ENCODE data around the gene RAB31. TPM values are rescaled to one million over a fixed set of nuclear protein-coding genes. Genes with fewer than 3 reads are reported as not detected.

Gene RAB31
- total RNA-seq, 2 experiments from 2014 or later, result not detected

DNA sequence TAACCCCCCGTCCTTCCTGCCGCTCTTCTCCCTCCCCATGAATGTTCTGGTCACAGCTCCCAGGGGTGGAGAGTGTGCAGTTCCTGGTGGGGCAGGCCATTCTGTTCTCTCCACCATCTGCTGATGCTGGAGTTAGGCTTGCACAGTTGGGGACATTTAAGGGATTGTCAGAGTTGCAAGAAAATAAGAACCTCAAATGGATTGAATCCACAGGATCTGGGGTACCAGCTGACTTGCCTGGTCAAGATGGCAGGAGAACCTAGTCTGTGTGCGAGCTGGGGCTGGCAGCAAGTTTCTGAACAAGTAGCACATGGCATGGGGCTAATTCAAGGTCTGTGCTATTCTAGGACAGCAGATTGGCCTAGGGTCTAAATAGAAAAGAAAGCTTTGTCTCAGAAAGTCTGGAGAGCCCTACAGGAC lies 116.9 kb downstream of the RAB31 start:
- H3K27me3 Mint-ChIP-seq (ENCODE audit: low read depth), result peaks cover 5% of the 10 kb centered on the region
- ATAC-seq (no peak), DNase-seq (no peak)
- H3K4me3 Mint-ChIP-seq, result no peak overlapping the region
- no peak overlapping the region for H3K27ac Mint-ChIP-seq
- no peaks in the 10 kb centered on the region for H3K4me1 Mint-ChIP-seq (ENCODE audit: low read depth)
- no peaks in the 10 kb centered on the region for H3K9me3 Mint-ChIP-seq (ENCODE audit: insufficient read depth)
- POLR2A ChIA-PET, result no interaction called here
- no peaks in the 10 kb centered on the region for H3K36me3 Mint-ChIP-seq (ENCODE audit: low read depth)
- CTCF ChIA-PET, result no interaction called here

DNA sequence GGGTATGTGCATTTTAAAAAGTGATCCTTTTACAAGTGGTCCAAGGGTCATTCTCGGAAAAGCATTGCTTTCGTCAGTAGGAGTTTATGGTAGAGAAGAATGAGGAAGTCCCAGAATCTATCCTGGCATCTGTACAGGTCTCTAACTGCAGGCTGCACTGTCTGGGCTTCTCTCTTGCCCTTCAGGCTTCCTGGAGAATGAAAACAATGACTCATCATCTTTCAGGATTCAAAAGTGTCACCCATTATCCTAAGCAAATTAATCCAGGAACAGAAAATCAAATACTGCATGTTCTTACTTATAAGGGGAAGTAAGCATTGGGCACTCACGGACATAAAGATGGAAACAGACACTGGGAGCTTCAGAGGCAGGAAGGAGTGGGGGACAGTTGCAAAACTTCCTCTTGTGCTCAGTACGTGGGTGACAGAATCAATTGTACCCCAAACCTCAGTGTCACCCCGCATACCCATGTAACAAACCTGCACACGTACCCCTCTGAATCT lies 117.5 kb downstream of the RAB31 start:
- Mint-ChIP-seq H3K9me3 (ENCODE audit: insufficient read depth) (no peaks in the 10 kb centered on the region), H3K4me1 (ENCODE audit: low read depth) (no peaks in the 10 kb centered on the region), H3K4me3 (no peak overlapping the region), H3K27ac (no peak overlapping the region), H3K27me3 (ENCODE audit: low read depth) (peaks cover 2% of the 10 kb centered on the region), H3K36me3 (ENCODE audit: low read depth) (no peaks in the 10 kb centered on the region)
- DNase-seq, result no peak
- ChIA-PET CTCF (no interaction called here), POLR2A (no interaction called here)
- ATAC-seq, result no peak

DNA sequence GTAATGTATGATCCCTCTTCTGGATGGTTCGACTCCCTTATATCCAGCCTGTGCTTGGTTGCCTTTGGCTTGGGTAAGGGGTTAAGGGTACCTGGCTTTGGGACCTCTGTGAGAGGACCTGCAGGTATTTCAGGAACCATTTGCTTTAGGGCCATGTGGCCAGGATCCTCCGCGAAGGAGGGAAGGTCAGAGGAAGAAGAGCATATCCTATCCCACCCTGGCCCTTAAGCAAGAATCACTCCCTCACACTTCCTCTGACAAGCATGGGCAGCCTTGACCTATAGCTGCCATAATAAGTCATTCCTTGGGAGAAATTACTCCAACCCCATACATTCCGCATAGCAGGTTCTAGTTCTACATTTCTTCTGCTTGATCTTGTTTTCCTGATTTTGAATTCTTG lies 118.6 kb downstream of the RAB31 start:
- ChIA-PET CTCF (no interaction called here), POLR2A (no interaction called here)
- no peaks in the 10 kb centered on the region for H3K4me1 Mint-ChIP-seq (ENCODE audit: low read depth)
- no peak overlapping the region for H3K27ac Mint-ChIP-seq
- no peak for ATAC-seq
- H3K4me3 Mint-ChIP-seq, result no peak overlapping the region
- H3K27me3 Mint-ChIP-seq (ENCODE audit: low read depth), result no peaks in the 10 kb centered on the region
- H3K9me3 Mint-ChIP-seq (ENCODE audit: insufficient read depth), result no peaks in the 10 kb centered on the region
- DNase-seq, result no peak
- no peaks in the 10 kb centered on the region for H3K36me3 Mint-ChIP-seq (ENCODE audit: low read depth)

DNA sequence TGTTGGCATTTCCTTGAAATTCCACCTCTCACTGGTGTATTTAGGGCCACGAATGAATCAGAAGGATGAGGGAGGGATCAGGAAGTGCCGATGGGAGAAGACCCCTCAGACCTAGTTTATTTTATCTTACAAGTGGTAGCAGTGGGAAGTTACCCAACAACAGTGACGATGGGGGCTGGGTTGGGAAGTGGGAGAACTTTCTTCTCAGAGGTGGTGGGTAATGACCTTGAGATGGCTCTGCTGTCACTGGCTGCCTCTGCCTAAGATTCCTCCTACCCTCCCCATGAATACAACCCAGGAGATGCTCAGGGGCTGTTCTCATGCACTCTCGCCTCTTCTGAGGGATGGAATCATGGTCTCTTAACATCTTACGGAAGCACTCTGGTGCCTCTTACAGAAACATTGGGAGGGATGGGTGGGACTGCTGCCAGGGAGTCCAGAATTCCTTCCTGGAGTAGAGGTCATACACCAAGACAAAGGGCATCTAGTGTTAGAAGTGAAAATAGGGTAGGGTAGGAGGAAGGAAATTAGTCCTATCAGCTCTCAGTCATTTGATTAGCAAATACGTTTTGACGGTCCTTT lies 119.2 kb downstream of the RAB31 start:
- Mint-ChIP-seq H3K4me1 (ENCODE audit: low read depth) (no peaks in the 10 kb centered on the region), H3K27me3 (ENCODE audit: low read depth) (no peaks in the 10 kb centered on the region), H3K27ac (no peak overlapping the region), H3K4me3 (no peak overlapping the region), H3K36me3 (ENCODE audit: low read depth) (no peaks in the 10 kb centered on the region), H3K9me3 (ENCODE audit: insufficient read depth) (no peaks in the 10 kb centered on the region)
- POLR2A ChIA-PET, result no interaction called here
- CTCF ChIA-PET, result no interaction called here
- DNase-seq (no peak), ATAC-seq (no peak)

DNA sequence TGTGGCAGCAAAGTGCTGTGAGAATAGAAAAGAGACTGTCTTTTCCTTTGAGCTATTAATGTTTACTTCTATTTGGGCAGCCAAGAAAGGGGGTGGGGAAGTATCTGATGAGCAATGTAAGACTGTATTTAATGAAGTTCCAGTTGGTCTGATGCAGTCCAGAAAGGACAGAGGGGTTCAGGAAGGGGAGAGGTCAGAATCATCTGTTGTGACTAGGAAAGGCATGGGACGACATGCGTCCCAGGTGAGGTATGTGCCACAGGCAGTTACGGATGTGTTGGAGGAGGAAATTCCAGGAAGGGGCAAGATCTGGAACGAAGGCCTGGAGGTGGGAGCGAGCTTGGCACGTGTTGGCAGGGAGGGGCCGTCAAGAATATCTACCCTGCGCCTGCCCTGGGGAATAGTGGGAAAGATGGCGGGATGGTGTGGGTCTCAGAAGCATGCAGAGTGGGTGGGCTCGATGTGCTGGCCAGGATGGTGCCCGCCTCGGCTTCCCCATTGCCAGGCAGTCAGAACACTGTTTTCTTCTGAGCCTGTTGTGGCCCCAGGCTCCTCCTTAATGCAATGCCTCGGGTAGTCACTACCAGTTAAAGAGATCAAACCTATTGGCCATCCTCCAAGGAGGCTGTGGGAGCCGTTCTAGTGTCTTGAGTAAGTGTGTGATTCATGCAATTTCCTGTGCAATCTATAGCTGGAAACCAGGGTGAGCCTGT lies 119.8 kb downstream of the RAB31 start:
- Mint-ChIP-seq H3K36me3 (ENCODE audit: low read depth) (no peaks in the 10 kb centered on the region), H3K27ac (no peak overlapping the region), H3K4me1 (ENCODE audit: low read depth) (no peaks in the 10 kb centered on the region), H3K4me3 (no peak overlapping the region), H3K27me3 (ENCODE audit: low read depth) (no peaks in the 10 kb centered on the region), H3K9me3 (ENCODE audit: insufficient read depth) (no peaks in the 10 kb centered on the region)
- no peak for DNase-seq
- CTCF ChIA-PET, result no interaction called here
- ATAC-seq, result no peak
- POLR2A ChIA-PET, result no interaction called here

DNA sequence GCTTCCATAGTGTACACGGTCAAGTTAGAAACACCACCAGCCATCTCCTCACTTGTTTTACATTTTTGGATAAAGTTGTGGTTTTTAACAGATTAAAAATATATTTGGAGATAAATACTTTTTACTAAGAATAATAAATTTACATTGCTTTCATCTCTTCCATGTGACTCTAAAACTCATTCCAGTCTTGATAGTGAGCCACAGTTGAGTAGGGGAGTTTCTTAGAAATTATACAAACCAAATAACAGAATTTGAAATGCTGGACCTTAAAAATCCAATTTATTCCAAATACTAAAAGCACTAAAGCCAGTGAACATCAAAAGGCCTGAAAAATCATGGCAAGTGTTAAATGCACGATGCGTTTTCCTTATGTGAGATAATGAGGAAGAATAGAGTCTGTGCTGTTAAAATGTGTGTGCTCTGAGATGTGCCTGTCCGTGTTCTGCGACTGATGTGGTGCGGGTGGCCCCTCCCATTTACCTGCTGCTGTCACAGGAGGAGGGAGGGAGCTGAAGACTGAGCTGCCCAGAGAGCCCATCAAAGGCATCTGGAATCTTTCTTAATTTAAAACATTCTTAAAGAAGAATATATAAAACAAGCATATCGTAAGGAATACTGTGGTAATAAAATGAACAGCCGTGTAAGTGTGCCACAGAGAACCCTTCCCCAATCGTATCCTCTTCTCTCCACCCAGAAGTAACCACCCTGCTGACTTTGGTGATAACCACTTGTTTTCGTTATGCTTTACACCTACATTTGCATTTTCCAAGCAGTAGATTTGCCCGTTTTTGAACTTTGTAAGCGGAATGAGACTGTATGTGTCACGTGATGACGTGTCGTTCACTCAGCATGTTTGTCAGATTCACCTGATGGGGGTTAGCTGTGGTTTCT lies 120.7 kb downstream of the RAB31 start:
- CTCF ChIA-PET, result no interaction called here
- POLR2A ChIA-PET, result no interaction called here
- ATAC-seq (no peak), DNase-seq (no peak)
- Mint-ChIP-seq H3K36me3 (ENCODE audit: low read depth) (no peaks in the 10 kb centered on the region), H3K9me3 (ENCODE audit: insufficient read depth) (no peaks in the 10 kb centered on the region), H3K27me3 (ENCODE audit: low read depth) (no peaks in the 10 kb centered on the region), H3K4me1 (ENCODE audit: low read depth) (no peaks in the 10 kb centered on the region), H3K27ac (no peak overlapping the region), H3K4me3 (no peak overlapping the region)

DNA sequence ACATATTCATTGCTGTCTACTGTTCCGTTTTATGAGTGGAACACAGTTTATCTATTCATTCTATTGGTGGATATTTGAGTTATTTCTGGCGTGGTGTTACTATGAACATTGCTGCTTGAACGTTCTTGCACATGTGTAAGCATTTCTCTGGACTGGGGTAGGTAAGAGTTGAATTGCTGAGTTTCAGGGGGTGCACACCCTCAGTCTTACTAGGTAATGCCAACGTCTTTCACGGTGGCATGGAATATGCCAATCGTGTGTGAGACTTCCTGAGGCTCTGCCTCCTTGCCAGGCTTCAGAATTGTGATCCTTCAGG lies 121.3 kb downstream of the RAB31 start:
- ATAC-seq (no peak), DNase-seq (no peak)
- H3K27me3 Mint-ChIP-seq (ENCODE audit: low read depth), result no peaks in the 10 kb centered on the region
- no peak overlapping the region for H3K4me3 Mint-ChIP-seq
- no peaks in the 10 kb centered on the region for H3K4me1 Mint-ChIP-seq (ENCODE audit: low read depth)
- ChIA-PET POLR2A (no interaction called here), CTCF (no interaction called here)
- H3K36me3 Mint-ChIP-seq (ENCODE audit: low read depth), result no peaks in the 10 kb centered on the region
- H3K27ac Mint-ChIP-seq, result no peak overlapping the region
- no peaks in the 10 kb centered on the region for H3K9me3 Mint-ChIP-seq (ENCODE audit: insufficient read depth)

DNA sequence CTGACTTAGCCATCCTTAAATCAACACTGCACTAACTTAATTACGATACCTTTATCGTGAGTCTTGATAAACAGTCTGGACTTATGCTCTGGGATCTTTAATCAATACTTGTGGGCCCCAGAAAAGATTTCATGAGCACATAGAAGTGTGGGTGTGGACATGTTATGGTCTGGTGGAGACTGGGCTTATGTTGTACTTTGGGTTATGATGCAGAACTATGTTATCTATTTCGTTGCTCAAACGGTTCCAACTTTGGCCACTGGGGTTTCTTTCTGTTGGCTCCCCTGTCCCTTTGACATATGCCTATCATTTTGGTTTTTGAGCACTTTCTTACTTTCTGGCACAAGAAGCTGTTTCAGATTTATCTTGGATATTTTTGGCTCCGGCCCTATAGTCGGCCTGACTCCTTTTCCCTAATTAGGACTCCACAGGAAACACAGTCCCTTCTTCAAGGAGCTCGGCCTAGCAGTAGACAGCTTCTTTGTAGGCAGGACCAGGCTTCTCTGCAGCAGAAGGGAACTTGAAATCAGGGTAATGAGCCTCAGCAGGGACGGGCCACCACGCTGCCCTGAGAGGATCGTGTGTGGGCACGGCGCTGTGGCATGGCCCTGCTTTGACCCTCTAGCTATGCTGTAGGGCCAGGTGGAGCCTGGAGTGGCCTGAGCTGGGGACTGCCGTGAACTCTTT lies 123.1 kb downstream of the RAB31 start:
- DNase-seq (no peak), ATAC-seq (no peak)
- Mint-ChIP-seq H3K4me3 (no peak overlapping the region), H3K4me1 (ENCODE audit: low read depth) (no peaks in the 10 kb centered on the region), H3K27me3 (ENCODE audit: low read depth) (no peaks in the 10 kb centered on the region), H3K36me3 (ENCODE audit: low read depth) (no peaks in the 10 kb centered on the region), H3K9me3 (ENCODE audit: insufficient read depth) (no peaks in the 10 kb centered on the region), H3K27ac (no peak overlapping the region)
- ChIA-PET POLR2A (no interaction called here), CTCF (interaction anchor here (0.9 kb wide), 1 partner anchor 120 kb away, joined by 4 read pairs; no protein-coding TSS in a partner anchor)

DNA sequence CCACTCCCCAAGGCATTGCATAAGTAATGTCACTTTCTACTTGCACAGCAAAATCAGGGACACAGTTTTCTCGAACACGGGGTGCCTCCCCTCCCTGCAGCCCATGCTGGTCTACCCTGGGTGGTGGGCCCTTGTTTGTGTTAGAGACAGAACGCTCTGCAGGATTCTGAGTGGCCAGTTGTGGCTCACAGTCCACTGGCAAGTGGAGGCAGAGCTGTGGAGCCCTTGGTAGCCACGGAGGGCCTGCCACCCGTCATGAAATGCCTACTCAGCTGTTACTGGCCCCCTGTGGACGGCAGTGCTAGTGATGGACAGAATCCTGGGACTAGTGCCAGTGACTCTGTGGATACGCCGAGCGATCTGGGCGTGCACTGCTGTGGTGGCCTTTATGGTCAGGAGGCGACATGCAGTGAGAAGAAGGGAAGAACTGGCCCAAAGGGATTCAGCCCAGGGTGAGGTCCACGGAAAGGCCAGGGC lies 123.7 kb downstream of the RAB31 start:
- no peaks in the 10 kb centered on the region for H3K9me3 Mint-ChIP-seq (ENCODE audit: insufficient read depth)
- CTCF ChIA-PET, result interaction anchor here (0.9 kb wide), 1 partner anchor 119 kb away, joined by 4 read pairs; no protein-coding TSS in a partner anchor
- no peak for DNase-seq
- no peaks in the 10 kb centered on the region for H3K4me1 Mint-ChIP-seq (ENCODE audit: low read depth)
- POLR2A ChIA-PET, result no interaction called here
- H3K27me3 Mint-ChIP-seq (ENCODE audit: low read depth), result peaks cover 3% of the 10 kb centered on the region
- H3K27ac Mint-ChIP-seq, result no peak overlapping the region
- ATAC-seq, result no peak
- no peak overlapping the region for H3K4me3 Mint-ChIP-seq
- H3K36me3 Mint-ChIP-seq (ENCODE audit: low read depth), result no peaks in the 10 kb centered on the region

DNA sequence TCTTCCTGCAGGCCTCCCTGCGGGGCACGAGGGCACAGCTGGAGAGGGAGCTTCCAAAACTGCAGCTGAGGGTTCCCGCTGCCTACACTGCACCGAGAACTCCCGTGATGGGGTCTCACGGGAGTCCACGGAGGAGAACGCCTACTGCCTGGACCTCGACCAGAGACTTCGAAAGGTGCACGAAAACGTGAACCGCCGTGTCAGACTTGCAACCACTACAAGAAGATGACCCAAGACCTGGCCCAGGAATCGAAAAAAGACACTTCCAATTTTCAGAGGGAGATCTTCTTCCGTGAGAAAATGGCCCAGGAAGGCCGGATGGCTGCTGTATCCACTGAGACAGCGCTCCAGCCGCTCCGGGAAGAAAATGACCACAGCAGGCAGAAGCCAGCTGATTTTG lies 124.8 kb downstream of the RAB31 start:
- Mint-ChIP-seq H3K4me1 (ENCODE audit: low read depth) (no peaks in the 10 kb centered on the region), H3K9me3 (ENCODE audit: insufficient read depth) (no peaks in the 10 kb centered on the region), H3K4me3 (no peak overlapping the region), H3K27ac (no peak overlapping the region), H3K36me3 (ENCODE audit: low read depth) (no peaks in the 10 kb centered on the region), H3K27me3 (ENCODE audit: low read depth) (peaks cover 8% of the 10 kb centered on the region)
- POLR2A ChIA-PET, result no interaction called here
- no peak for DNase-seq
- CTCF ChIA-PET, result no interaction called here
- ATAC-seq, result no peak

DNA sequence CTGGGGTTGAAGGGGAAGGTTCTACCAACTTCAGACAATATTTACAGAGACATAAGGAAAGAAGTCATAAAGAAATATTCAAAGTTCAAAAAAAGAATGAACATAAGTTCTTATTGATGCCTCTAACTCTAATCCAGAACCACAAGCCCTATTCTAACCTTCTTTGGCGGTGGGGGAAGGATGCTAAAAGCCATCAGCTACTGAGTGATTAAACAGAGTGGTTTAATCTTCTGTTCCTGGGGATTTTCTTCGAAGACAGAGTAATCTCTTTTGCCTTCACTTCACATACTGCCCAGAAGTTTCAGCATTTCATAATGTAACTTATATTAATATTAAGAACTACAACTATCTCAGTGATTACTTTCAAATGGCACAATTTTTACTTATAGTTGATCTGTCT lies 126.5 kb downstream of the RAB31 start:
- CTCF ChIA-PET, result no interaction called here
- H3K36me3 Mint-ChIP-seq (ENCODE audit: low read depth), result no peaks in the 10 kb centered on the region
- peaks cover 8% of the 10 kb centered on the region for H3K27me3 Mint-ChIP-seq (ENCODE audit: low read depth)
- POLR2A ChIA-PET, result no interaction called here
- no peak overlapping the region for H3K27ac Mint-ChIP-seq
- no peaks in the 10 kb centered on the region for H3K4me1 Mint-ChIP-seq (ENCODE audit: low read depth)
- no peaks in the 10 kb centered on the region for H3K9me3 Mint-ChIP-seq (ENCODE audit: insufficient read depth)
- H3K4me3 Mint-ChIP-seq, result no peak overlapping the region
- DNase-seq (no peak), ATAC-seq (no peak)
